HG03108 (cell line): ENCODE data around the gene SLC9A3.
"Not testable (repeated sequence)": the region's sequence is repeated elsewhere in the genome, so short reads cannot be mapped to it uniquely, and the experiment has no call there.

Source experiments
- ATAC-seq: cut with Tn5 transposase; IDR thresholded peaks from one replicate; pipeline ENCODE4 v1.9.1; 2021; ENCODE audit warnings: moderate library complexity; ENCODE audit not compliant: unreplicated experiment

The SLC9A3 gene

GRCh38 chr5:511476-511875 is 12.8 kb downstream of the SLC9A3 start:
- ATAC-seq, result no peak

DNA sequence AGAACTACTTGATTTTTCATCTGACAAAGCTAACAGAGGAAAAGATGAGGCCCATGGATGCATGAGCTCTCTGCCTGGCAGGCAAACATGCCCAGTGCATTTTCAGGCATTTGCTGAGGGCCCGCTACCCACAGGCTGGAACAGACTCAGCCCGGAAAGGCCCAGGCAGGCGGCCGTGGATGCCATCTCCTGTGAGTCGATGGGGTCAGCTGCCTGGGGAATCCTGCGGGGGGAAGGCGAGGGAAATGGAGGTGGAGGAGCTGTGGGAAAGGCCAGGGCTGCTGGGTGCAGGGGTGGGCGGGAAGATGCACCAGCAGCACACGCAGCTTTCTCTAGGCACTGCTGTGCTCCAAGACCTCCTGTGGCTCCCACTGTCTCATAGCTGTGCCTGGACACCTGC is 13.7 kb downstream of the SLC9A3 start:
- no peak for ATAC-seq

DNA sequence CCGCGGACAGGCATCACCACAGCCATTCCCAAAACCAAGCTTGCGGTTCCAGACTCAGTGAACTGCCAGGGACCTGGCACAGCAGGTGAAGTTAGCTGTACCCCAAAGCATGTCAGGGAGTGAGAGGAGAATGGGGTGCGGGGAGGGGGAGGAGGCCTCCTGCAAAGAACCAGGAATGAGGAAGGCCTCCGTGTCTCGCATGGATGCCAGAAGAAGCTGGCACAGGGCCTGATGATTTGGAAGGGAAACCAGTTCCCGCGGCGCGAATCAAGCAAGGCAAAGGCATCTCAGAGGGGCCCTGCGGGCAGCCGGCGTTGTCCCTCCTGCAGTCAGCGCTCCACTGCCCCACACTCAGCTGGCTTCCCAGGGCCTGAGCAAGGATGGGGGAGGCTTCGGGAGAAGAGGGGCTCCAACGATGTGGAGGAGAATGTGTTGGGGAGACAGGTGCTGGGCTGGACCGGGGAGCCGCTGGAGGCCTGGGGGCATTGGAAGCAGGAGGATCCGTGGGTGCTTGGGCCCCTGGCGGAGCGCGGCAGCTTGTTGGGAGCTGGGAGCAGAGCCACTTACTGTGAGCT is 14.6 kb downstream of the SLC9A3 start:
- ATAC-seq, result no peak

- not testable (repeated sequence) for ATAC-seq
Measured at GRCh38 chr5:507986-508575, 16.2 kb downstream of the SLC9A3 start.

DNA sequence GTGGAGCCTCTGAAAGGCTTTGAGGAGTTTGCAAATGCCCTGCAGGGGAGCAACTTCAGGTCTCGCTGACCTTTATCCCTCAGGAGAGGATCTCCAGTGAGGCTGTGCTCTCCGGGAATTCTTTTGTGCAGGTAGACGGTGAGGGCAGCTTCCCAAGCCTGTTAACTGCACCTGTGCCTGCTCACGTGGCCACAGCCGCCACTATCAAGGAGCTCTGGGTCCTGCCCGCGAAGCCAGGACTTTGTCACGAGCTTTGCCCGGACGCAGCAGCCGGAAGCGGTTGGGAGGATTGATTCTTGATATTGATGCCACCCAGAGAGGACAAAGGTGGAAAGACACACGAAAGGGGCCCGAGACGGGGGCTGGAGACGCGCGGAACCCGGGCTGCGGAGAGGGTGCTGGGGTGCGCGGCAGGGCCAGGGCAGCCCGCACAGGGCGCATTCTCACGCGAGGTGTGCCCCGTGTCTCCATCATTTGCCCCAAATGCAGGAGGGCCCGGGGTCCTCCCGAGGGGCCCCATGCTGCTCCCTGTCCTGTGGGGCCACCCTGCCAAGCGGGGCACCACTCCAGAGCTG is 18.2 kb downstream of the SLC9A3 start:
- ATAC-seq, result no peak

- ATAC-seq, result no peak
Measured at GRCh38 chr5:504326-505154, 19.7 kb downstream of the SLC9A3 start.

- ATAC-seq, result no peak
Measured at GRCh38 chr5:502325-503079, 21.7 kb downstream of the SLC9A3 start.

GRCh38 chr5:501831-502184 is 22.4 kb downstream of the SLC9A3 start:
- no peak for ATAC-seq

DNA sequence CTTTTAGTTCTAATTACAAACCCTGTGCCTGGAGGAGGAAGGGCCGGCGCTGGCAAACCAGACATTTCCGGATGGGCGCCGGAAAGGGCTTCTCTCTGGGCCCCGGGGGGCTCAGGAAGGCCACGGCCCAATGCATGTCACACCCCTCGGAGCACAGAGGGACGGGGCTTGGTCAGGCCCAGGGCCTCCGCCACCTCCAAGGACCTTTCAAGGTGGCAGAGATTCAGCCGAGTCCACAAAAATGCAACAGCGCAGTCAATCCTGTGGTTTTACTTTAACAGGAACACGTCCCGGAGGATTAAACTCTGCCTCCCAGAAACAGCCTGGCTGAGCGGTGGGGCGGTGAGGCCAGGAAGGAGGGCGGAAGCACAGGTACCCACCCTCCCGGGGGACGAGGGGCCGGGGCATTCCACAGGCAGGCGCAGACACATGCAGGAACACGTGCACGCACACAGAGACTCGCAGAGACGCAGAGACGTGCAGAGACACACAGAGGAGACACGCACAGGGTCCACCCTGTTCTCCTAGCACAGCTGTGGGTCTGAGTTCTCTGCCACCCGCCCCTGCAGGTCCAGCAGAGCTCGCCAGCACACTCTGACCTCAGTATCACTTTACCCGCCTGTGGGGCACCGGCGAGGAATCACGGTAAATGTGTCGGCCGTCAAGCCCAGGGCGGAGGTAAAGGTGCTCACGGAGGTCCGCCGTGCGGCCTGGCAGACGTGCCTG is 23.0 kb downstream of the SLC9A3 start:
- ATAC-seq, result no peak

- no peak for ATAC-seq
Measured at GRCh38 chr5:500491-500890, 23.8 kb downstream of the SLC9A3 start.

DNA sequence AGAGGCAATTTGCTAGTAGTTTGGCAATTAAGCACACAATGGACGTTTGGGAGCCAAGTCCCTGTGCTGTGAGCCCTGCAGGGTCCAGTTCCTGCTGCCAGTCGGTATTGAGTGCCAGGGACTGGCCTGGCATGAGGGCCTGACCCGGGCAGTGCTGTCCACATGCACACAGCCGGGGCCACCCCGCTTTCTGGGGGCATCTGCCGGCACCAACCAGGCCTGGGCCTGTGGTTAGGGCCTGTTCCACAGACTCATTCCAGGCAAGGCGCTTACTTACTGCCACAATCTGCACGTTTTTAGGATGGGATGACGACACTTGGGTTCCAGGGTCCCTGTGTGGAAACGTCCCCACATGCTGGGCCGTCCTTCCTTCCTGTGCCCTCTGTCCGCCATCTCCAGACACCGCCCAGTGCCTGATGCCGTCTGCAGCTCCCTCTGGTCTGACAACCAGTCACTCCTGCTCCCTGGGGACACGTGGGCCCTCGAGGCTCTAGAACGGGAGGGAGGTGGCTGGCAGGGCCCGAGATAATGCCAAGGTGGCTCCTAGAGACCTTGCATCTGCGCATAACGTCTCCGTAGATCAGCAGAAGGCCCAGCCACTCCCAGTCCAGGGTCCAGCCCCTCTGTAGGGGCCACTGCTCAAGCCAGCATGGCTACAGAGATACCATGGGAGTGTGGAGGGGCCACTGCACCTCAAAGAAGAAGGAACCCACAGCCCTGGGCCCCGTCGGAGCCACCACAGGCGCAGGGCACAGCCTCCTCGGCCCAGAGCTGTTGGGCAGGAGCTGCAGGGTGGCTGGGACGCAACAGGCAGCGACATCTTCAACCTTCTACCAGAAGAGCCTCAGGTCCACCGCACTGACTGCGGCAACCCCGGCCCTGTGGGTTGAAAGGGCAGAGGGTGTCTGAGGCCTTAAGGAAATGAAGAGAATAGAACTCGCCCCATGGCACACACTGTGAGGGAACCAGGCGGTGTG is 24.7 kb downstream of the SLC9A3 start:
- ATAC-seq, result no peak

- ATAC-seq, result no peak
Measured at GRCh38 chr5:497871-498509, 26.3 kb downstream of the SLC9A3 start.

DNA sequence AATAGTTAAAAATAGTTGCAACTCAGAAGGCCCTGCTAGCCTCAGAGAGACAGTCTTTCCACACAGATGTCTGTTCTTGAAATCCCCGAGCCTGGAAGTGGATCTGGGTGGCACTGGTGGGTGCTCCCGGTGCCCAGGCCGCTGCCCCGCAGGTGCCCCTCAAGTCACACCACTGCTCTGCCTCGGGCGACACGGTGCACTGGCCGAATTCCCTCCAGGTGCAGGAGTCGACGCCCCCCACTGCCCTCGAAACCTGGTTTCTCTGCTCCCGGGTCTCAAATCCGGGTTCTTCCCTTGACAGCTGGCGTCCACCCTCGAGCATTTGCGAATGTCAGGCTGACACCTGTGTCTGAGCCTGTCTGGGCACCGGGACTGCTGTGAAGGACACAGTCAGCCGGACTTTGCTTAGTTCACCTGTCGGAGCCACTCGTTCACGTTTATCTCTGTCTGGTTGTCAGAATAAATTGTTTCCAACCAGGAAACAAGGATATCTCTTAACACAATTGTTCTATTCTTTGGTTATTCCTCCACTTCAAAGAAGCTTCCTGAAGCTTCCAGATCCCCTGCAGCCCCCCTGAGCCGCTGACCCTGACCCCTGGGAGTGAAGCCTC is 27.1 kb downstream of the SLC9A3 start:
- ATAC-seq, result no peak

DNA sequence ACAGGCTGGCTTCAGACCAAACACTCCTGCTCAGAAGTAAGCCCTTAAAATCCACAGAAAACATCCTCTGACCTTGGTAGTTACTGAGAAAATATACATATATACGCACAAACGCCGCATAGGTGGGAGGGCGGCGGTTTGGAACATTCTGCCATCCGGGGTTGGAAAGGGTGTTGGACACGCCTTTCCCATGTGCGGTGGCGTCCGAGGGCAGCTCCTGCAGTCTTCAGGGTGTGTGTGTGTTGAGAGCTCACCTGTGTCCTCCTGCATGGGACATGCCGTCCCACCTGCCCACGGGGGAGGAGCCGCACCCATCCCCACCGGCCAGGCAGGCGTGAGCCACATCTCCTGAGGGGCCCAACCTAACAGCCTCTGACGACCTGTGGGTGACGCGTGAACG is 28.2 kb downstream of the SLC9A3 start:
- no peak for ATAC-seq

DNA sequence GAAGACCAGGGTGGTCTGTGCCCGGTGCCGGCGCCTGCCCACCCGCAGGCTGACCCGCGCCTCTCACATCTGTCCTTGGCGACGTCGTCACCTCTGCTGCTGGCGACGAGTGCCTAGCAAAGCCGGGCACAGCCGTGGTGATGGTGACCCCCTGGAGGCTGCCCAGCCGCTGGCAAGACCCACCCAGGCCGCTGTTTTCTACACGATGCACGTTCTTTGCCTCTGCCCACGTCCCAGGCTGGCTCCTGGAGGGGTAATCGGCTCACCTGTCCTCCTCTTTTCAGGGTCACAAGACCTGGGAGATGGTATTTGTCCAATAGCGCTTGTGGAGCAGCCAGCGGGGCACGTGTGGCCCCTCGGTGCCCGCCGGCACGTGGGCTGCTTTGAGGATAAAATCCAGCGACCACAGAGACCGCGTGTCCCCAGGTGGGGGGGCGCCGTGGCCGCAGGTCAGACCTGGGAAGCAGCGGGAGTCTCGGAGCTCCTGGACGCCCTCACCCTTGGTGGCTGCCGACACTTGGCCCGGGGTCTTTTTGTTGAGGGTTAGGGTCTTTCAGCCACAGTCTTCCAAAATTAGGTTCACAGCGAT is 29.5 kb downstream of the SLC9A3 start:
- no peak for ATAC-seq

GRCh38 chr5:493758-494157 is 30.5 kb downstream of the SLC9A3 start:
- ATAC-seq, result no peak

GRCh38 chr5:493119-493701 is 31.0 kb downstream of the SLC9A3 start:
- no peak for ATAC-seq
